T-helper 9 cell (primary cell): Measurements from ENCODE around the gene NUBP1.

Source experiments
- DNase-seq: peaks from one replicate; pipeline ENCODE4 v3.0.0-alpha.2; 2020

The NUBP1 gene

GRCh38 chr16:10808850-10809249 lies 65.2 kb downstream of the NUBP1 start:
- DNase-seq, result no peak

DNA sequence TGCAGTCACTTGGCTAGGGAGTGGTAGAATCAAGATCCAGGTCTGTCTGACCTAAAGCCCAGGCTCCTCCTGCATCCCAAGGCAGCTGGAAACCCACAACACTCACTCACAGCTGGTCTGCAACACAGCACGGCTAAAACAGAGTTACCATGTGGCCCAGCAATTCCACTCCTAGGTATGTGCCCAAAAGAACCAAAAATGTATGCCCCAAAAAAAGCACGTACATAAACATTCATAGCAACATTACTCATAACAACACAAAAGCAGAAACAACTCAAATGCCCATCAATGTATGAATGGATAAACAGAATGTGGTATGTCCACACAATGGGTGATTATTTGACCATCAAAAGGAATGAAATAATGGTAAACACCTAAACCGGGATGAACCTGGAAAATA lies 66.1 kb downstream of the NUBP1 start:
- no peak for DNase-seq

DNA sequence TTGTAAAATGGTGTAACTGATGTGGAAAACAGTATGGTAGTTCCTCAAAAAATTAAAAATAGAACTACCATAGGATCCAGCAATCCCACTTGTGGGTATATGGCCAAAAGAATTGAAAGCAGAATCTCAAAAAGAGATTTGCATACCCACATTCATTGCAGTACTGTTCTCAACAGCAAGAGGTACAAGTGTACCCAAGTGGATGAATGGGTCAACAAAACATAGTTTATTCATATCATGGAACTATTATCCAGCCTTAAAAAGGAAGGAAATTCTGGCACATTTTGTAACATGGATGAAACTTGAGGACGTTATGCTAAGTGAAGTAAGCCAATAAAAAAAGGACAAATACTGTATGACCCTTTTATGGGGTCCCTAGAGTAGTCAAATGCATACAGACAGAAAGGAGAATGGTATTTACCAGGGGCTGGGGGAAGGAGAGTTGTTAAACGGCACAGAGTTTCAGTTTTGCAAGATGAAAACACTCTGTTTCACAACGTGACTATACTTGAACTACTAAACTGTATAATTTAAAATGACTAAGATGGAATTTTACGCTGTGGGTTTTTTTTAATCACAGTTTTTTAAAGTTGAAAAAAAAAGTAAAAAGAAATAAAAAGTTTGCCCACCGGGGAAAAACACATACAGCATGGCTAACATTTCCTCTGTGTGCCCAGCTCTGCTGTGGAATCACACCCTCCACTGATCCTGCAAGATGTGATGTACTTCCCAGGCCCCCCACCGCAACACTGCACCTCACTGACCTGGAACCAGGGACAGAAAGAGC lies 68.9 kb downstream of the NUBP1 start:
- DNase-seq, result no peak

- no peak for DNase-seq
Measured at GRCh38 chr16:10813099-10813455, 69.4 kb downstream of the NUBP1 start.

DNA sequence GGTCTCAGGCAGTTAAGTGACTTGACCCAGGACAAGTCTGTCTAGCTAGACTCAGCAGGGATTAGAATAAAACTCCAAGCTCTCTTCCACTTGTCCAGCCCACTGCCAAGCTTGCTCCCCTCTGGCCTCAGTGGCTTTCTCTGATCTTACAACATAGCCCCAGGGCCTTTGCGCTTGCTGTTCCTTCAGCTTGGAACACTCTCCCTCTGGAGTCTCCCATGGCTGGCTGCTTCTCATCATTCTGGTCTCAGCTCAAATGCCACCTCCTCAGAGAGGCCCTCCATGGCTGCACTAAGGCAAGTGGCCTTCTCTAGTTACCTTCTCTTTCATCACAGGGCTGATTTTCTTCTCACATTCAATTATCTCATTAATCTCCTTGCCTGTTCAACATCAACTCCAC lies 73.9 kb downstream of the NUBP1 start:
- no peak for DNase-seq

GRCh38 chr16:10817963-10818941 lies 74.6 kb downstream of the NUBP1 start, which contains the start of gene TVP23A:
Gene TVP23A, minus strand, starts transcription at chr16:10818794. Its CDS starts 301 bp downstream, at chr16:10818493.
- no peak for DNase-seq
